GM10248 (cell line): ENCODE data around the gene ROBO1.

ENCODE experiments used
- CTCF ChIA-PET: fragments of 300-600 bp; sonication (Branson Sonifier 250); formaldehyde crosslinking; extraction: SDS; loops from one replicate; lab custom pipeline; 2021; ENCODE audit warnings: antibody characterized with exemption; lab: Yijun Ruan, JAX
- POLR2A ChIA-PET: fragments of 350-650 bp; sonication (Branson Sonifier 250); formaldehyde crosslinking; extraction: SDS; loops from one replicate; lab custom pipeline; 2020; ENCODE audit warnings: antibody characterized with exemption; lab: Yijun Ruan, JAX
- DNase-seq: peaks from one replicate; pipeline ENCODE4 v3.0.0; 2012; ENCODE audit errors: extremely low spot score
- TF ChIP-seq, protein P1 (sequence below): IDR thresholded peaks from 2 replicates; pipeline ENCODE4 v1.5.1; 2012; ENCODE audit warnings: mild to moderate bottlenecking, low read depth; ENCODE audit errors: extremely low read depth, missing control alignments, control extremely low read depth

Gene ROBO1

GRCh38 chr3:78999139-78999538 lies 768.7 kb downstream of the ROBO1 start:
- CTCF ChIA-PET, result no interaction called here

GRCh38 chr3:78995087-78995486 lies 772.7 kb downstream of the ROBO1 start:
- ChIA-PET CTCF (no interaction called here), POLR2A (no interaction called here)
- DNase-seq, result no peak

More at GRCh38 chr3:78999139-78999538, 768.7 kb downstream of the ROBO1 start:
- TF ChIP-seq, protein P1, sequence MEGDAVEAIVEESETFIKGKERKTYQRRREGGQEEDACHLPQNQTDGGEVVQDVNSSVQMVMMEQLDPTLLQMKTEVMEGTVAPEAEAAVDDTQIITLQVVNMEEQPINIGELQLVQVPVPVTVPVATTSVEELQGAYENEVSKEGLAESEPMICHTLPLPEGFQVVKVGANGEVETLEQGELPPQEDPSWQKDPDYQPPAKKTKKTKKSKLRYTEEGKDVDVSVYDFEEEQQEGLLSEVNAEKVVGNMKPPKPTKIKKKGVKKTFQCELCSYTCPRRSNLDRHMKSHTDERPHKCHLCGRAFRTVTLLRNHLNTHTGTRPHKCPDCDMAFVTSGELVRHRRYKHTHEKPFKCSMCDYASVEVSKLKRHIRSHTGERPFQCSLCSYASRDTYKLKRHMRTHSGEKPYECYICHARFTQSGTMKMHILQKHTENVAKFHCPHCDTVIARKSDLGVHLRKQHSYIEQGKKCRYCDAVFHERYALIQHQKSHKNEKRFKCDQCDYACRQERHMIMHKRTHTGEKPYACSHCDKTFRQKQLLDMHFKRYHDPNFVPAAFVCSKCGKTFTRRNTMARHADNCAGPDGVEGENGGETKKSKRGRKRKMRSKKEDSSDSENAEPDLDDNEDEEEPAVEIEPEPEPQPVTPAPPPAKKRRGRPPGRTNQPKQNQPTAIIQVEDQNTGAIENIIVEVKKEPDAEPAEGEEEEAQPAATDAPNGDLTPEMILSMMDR, result no peak
- DNase-seq, result no peak
- POLR2A ChIA-PET, result no interaction called here

DNA sequence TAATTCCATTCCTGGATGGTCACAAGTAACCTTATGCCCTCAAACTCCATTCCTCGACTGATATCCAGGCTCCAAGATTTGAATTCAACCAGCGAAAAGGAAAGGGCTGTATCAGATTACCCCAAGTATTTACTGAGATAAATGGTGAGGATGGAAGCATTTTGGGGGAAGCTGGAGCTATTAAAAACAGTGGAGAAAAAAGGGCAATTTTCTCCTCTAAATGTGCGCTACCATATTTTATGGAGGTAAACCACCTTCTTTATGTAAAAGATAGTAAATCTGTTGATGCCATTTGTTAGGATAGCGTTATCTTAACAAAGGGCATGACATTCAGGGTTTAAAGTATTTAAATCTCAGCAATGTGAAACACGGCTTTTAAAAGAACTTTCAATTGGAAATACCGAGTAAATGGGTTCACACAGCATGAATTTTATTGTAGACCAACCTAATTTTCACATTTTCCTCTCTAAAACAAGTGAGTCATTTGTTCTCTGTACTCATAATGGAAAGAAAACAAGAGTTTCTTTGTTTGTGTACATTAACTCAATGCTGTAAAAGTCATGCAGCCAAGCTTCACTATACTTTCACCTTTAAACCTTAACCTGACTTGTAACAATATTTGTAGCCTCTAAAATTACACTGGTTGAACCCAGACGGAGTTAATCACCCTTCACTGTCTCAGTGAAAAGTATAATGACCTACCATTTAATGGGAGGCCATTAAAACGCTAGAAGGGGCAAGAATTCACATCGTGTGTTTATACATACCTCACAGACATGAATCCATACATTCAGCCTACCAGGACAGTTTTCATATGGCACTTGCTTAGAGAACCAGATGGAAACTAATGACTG lies 773.4 kb downstream of the ROBO1 start:
- DNase-seq, result no peak
- ChIA-PET CTCF (no interaction called here), POLR2A (no interaction called here)

More at GRCh38 chr3:78995087-78995486, 772.7 kb downstream of the ROBO1 start:
- TF ChIP-seq, protein P1, result no peak

DNA sequence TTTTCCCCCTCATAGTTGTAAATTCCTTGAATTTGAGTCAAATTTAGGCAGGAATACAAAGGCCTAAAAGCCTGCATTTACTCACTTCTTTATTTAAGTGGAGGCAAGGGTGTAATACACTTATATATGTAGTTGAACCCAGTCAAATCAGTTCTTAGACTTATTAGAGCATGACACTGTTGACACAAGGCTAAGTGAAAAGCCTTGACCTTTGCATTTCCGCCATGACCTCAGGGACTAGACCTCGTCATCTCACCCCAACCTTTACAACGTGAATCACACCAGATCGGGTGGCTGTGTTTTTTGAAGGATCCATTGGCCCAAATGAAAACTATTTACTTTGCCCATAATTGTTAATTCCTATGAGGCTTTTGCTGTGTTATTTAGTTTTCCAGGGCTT lies 774.4 kb downstream of the ROBO1 start:
- POLR2A ChIA-PET, result no interaction called here
- TF ChIP-seq, protein P1, result no peak
- DNase-seq, result no peak
- CTCF ChIA-PET, result no interaction called here

More for the DNA sequence above, 773.4 kb downstream of the ROBO1 start:
- TF ChIP-seq, protein P1, result no peak

DNA sequence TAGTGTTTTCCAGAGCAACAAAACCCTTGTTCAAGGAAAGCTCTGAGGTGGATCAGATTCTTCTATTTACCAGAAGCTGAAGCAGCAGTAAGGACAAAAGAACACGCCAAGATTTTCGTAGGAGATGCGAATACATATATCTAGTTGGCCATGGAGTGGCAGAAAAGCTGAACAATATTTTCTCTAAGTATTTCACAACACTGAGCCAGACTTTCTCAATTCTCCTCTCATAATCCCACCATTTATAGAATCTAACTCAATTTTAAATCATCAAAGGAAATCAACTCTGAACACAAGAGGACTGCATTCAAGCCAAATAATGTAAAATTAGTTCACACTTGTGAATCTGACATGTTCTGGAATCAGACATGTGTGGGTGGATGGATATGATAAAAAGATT lies 775.0 kb downstream of the ROBO1 start:
- ChIA-PET POLR2A (no interaction called here), CTCF (no interaction called here)
- DNase-seq, result no peak
- TF ChIP-seq, protein P1, result no peak

DNA sequence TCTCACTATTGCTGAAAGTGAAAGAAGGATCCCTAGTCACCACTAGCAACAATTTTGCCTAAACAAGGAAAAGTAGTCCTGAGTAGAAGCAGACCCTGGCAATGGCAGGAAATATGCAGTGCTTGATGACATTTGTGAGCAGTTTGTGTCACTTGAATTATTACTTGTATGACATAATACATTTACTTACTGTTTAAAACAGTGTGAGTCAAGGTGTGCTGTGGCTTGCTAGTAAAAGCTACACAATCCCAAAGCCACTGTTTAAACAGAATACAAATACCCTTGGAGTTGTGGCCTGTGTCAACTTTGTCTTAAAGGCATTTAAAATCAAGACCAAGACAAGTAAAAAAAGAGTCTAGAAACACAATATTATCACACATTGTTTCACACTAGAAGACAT lies 775.4 kb downstream of the ROBO1 start:
- ChIA-PET CTCF (no interaction called here), POLR2A (no interaction called here)
- DNase-seq, result no peak
- TF ChIP-seq, protein P1, result no peak
